Ovary (tissue), 3 donors: ENCODE data around the gene ARG2.

Experiments used
- CTCF ChIP-seq, 3 donors: fragments of 450-650 bp in 2 of 3; fragments of 200-600 bp in 1 of 3; IDR thresholded peaks; one replicate each; pipeline versions ENCODE4 v1.5.1 to v1.8.0; 2016 to 2022; ENCODE audit warnings: antibody characterized with exemption in 3 of 3, mild to moderate bottlenecking in 1 of 3
- EP300 ChIP-seq: sonication (generic); formaldehyde crosslinking; IDR thresholded peaks from one replicate; pipeline ENCODE4 v1.6.1; 2017; ENCODE audit warnings: antibody characterized with exemption
- POLR2A ChIP-seq: fragments of 450-650 bp; IDR thresholded peaks from one replicate; pipeline ENCODE4 v1.6.1; 2017; ENCODE audit warnings: antibody characterized with exemption, mild to moderate bottlenecking, moderate library complexity
- donor health status: DM: no; HTN: no; CAD: no.

GRCh38 chr14:67650151-67650550, 30.4 kb downstream of the ARG2 start:
- no peak for TF ChIP-seq CTCF (IDR thresholded peaks at IDR 0.05)
- no peak for TF ChIP-seq POLR2A
- TF ChIP-seq EP300, result no peak
